NCI-H2227 treated with DMSO at 0.1 percent for 48 hours (cell line): ENCODE data around the gene SIGLEC15.
"Not testable (repeated sequence)": the region's sequence is repeated elsewhere in the genome, so short reads cannot be mapped to it uniquely, and the experiment has no call there.

Experiments
- DNase-seq: peaks from one replicate; lab custom pipeline; 2025; lab: John Stamatoyannopoulos, UW

Gene SIGLEC15, protein sequence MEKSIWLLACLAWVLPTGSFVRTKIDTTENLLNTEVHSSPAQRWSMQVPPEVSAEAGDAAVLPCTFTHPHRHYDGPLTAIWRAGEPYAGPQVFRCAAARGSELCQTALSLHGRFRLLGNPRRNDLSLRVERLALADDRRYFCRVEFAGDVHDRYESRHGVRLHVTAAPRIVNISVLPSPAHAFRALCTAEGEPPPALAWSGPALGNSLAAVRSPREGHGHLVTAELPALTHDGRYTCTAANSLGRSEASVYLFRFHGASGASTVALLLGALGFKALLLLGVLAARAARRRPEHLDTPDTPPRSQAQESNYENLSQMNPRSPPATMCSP

DNA sequence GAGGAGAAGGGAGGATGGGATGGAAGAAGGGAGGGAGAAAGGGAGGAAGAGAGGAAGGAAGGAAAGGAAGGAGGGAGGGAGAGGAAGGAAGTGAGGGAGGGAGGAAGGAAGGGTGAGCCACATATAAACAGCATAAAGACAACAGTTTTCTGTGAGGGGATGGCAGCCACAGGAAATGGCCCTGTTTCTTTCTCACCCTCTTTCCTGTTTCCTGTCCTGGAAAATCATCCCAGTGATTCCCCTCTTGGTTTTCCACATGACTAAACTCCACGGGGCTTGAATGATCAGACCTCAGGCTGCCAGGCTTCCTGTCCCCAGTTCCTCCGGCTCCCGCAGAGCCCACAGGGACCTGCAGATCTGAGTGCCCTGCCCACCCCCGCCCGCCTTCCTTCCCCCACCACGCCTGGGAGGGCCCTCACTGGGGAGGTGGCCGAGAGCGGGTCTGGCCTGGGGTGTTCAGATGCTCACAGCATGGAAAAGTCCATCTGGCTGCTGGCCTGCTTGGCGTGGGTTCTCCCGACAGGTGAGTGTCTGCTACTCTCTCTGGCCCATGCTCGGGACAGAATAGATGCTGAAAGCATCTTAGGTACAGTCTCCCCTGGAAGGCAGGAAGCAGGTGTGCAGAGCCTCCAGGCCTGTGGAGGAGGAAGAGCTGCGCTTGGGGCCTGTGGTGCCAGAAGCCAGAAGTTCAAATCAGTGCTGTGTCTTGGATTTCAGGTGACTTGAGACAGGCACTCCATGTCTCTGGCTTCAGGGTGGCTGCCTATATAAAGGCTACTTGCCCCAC lies at the start of gene SIGLEC15:
Gene SIGLEC15, plus strand, starts transcription at position 418 of the 787 bp plus-strand sequence. Its CDS starts 54 bp downstream, at position 472.
- no peak for DNase-seq

GRCh38 chr18:45775743-45776142 lies 49.7 kb upstream of the SIGLEC15 start:
- peak; percentile 24 for DNase-seq

GRCh38 chr18:45777393-45777792 lies 48.1 kb upstream of the SIGLEC15 start:
- DNase-seq, result no peak

- no peak for DNase-seq
Measured at GRCh38 chr18:45780568-45780967, 44.9 kb upstream of the SIGLEC15 start.

DNA sequence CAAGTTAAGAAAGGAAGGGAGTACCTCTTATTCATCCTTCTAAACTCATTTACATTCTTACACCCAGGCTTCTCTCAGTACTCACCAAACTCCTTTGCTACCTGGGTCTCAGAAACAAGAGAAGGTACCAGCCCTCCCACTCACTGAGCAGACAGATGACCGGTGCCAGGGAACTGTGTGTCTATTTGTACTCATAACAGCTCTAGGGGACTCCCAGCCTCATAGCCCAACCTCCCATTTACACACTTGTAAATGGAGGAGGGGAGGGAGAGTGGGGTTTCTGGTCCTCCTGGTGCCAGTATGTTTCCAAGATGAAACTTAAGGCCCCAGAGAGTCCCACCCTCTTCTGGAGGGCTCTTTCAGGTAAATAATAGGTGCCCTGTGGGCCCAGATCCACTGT lies 42.8 kb upstream of the SIGLEC15 start:
- DNase-seq, result no peak

GRCh38 chr18:45783097-45784075 lies 42.1 kb upstream of the SIGLEC15 start:
- no peak for DNase-seq

GRCh38 chr18:45785134-45785533 lies 40.3 kb upstream of the SIGLEC15 start:
- no peak for DNase-seq

DNA sequence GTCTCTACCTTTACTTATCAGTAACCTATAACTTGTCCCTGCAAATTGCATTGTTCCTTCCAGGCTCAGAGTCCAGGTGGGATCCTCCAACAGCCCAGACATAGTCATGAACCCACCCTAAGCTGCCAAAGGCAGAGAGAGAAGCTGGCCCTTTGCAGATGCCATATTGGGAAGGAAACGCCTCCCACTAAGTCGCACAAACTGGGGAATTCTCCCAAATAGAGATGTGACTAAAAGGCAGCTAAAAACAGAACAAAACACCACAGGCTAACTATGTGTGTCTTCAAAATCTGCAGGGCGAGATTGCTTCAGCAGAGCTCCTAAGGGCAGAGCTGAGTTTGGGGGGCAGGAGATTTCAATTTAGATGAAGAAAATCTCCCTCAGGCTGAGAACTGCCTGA lies 38.5 kb upstream of the SIGLEC15 start:
- no peak for DNase-seq

DNA sequence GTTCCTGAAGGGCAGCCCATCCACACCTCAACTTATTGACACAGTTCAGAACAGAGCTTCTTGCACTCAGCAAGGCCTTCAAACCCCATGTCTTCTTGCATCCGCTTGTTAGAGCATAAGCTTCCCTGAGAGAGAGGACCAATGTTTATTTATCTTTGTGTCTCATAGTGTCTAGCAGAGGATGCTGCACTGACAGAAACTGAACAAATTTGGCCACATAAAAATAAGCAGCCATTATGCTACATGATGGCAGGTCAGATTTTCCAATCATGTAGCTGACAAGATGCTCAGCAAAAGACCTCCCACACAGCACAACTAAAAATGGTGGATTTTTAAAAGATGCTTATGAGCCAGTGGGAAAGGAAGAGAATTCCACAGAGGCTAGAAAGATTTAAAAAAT lies 38.1 kb upstream of the SIGLEC15 start:
- DNase-seq, result no peak

GRCh38 chr18:45788861-45789260 lies 36.6 kb upstream of the SIGLEC15 start:
- no peak for DNase-seq

DNA sequence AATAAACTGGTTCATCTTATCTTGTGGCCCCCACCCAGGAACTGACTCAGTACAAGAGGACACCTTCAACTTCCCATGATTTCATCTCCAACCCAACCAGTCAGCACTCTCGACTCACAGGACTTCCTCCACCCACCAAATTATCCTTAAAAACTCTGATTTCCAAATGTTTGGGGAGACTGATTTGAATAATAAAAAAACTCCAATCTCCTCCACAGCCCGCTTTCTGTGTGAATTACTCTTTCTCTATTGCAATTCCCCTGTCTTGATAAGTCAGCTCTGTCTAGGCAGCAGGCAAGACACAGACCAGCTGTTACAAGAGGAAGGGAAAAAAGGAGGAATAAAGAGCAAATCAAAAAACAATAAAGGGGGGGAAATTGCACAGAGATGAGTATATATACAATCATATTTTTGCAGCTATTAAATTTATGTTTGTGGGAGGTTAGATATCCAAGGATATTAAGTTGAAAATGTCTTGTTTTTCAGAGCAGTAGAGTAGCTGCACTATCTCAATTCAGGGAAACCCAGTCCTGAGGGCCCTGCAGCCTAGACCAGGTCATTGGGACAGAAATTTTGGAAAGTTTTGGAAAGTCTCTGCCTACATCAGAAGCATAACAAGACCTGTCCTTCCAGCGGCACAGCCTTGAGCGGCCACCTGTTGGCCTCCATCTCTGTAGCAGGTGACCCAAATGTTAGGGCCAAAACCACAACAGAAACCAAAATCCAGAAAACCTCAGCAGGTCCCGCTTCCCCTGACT lies 32.8 kb upstream of the SIGLEC15 start:
- no peak for DNase-seq

DNA sequence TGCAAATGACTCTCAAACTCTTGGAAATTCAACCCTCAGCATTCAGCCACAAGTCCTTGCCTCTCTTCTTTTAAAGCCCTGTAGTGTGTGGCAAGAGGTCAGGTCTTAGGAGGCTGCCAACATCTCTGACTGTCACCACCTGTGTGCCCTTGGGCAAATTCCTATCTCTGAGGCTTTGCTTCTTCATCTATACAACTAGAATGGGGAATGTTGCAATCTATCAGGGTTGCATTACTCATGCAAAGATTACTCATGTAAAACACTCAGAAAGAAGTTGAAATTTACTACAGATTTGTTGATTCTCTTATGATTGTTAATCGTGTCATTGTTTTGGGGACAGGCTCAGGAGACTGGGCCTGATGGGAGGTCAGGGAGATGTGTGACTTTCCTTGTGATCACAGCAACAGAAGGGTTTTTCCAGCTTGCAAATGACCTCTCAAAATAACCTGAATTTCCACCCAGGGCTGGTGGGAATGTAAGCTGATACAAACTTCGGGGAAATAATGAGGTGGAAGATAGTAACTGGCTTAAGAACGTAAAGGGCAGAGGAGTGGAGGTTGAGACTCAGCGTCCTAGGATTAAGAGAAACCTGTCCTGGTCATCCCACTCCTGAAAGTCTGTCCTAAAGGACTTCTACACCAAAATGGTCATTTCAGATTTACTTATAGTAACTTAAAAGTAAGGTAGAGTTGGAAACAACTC lies 32.1 kb upstream of the SIGLEC15 start:
- no peak for DNase-seq

DNA sequence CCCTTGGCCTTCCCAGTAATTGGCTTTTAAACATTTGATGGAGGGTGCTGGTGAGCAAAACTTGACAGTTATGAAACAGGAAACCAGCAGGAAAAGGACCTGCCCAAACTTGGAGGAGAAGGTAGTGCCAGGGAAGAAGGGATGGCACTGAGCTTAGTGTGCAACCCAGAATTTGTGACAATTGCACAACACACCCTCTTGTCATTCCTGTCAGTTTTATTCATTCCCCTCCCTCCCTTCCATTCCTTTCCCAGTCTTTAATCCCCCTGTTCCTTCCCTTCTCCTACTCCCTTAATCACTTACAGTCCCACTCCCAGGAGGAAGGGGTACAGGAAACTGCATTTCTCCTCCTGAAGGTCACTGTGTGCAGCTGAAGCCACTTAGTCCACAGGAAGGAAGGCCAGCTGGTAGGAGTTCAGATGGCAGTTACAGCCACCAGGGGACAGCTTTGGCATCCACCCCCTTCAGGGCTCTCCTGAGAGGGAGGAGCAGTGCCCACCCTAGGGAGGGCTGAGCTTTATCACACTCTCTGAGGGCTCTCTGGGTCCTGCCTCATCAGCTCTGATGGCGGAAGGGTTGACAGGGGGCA lies 24.0 kb upstream of the SIGLEC15 start:
- DNase-seq, result no peak

GRCh38 chr18:45802814-45803492 lies 22.5 kb upstream of the SIGLEC15 start:
- DNase-seq, result no peak

- DNase-seq, result no peak
Measured at GRCh38 chr18:45805551-45805950, 19.9 kb upstream of the SIGLEC15 start.

- DNase-seq, result no peak
Measured at GRCh38 chr18:45806226-45806625, 19.2 kb upstream of the SIGLEC15 start.

DNA sequence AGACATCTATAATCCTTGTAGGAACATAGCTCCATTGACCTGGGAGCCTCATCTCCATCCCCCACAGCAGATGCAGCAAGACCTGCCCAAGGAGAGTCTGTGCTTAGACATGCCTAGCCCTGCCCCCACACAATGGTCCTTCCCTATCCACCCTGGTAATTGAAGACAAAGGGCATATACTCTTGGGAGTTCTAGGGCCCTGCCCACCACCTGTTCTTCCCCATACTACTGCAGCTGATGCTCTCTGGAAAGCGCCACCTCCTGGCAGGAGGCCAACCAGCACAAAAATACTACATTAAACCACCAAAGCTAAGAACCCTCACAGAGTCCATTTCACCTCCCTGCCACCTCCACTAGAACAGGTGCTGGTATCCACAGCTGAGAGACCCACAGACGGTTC lies 18.3 kb upstream of the SIGLEC15 start:
- not testable (repeated sequence) for DNase-seq

GRCh38 chr18:45814733-45815132 lies 10.7 kb upstream of the SIGLEC15 start:
- not testable (repeated sequence) for DNase-seq

DNA sequence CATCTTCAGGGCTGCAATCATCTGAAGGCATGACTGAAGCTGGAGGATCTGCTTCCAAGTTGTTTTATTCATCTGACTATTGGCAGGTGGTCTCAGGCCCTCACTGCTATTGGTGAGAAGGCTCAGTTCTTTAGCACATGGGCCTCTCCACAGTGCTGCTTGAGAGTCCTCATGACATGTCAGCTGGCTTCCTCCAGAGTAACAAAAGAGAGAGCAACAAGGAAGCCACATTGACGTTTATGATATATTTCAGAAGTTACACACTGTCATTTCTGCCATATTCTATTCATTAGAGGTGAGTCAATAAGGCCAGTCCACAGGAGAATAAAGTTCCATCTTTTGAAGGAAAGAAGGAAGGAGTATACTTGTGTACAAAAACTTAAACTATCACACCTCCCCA lies 7.9 kb upstream of the SIGLEC15 start:
- no peak for DNase-seq

- DNase-seq, result not testable (repeated sequence)
Measured at GRCh38 chr18:45818765-45819164, 6.7 kb upstream of the SIGLEC15 start.
